Measurements from ENCODE around the gene CDRT15. TPM values are rescaled to one million over a fixed set of nuclear protein-coding genes. Genes with fewer than 3 reads are reported as not detected.
"Not testable (repeated sequence)": the region's sequence is repeated elsewhere in the genome, so short reads cannot be mapped to it uniquely, and the experiment has no call there.

CDRT15 gene
- polyA plus RNA-seq (2011; rRNA removed) (not detected in 2 replicates), polyA minus RNA-seq (2011; rRNA and poly(A)+ RNA removed) (not detected in 2 replicates)

GRCh38 chr17:14236762-14237161 is at the start of gene CDRT15:
Gene CDRT15 (minus strand): TSS chr17:14236862. CDS start chr17:14236833, 29 bp downstream.
- CTCF ChIA-PET; POLR2A ChIA-PET; H3K27me3 ChIP-seq (ENCODE audit: control insufficient read depth, insufficient read depth, low read length); H3K9me3 ChIP-seq (ENCODE audit: control insufficient read depth, insufficient read depth, low read length); H3K27ac ChIP-seq (ENCODE audit: low read depth, low read length); H3K4me3 ChIP-seq (ENCODE audit: low read depth, low read length); DNase-seq (ENCODE audit: low read depth, low spot score): not testable (repeated sequence)

GRCh38 chr17:14282726-14283125 is 46.1 kb upstream of the CDRT15 start:
- ChIA-PET CTCF (no interaction called here), POLR2A (no interaction called here)
- H3K9me3 ChIP-seq (ENCODE audit: control insufficient read depth, insufficient read depth, low read length), result no peaks in the 10 kb centered on the region
- no peak overlapping the region for H3K4me3 ChIP-seq (ENCODE audit: low read depth, low read length)
- no peak overlapping the region for H3K27ac ChIP-seq (ENCODE audit: low read depth, low read length)
- DNase-seq (ENCODE audit: low read depth, low spot score), result no peak
- H3K27me3 ChIP-seq (ENCODE audit: control insufficient read depth, insufficient read depth, low read length), result peaks cover 12% of the 10 kb centered on the region
- TF ChIP-seq CTCF (IDR thresholded peaks at IDR 0.05; ENCODE audit: low read depth, low read length), result no peak

- ChIA-PET POLR2A (no interaction called here), CTCF (no interaction called here)
- H3K4me3 ChIP-seq (ENCODE audit: low read depth, low read length), result no peak overlapping the region
- peaks cover 18% of the 10 kb centered on the region for H3K27me3 ChIP-seq (ENCODE audit: control insufficient read depth, insufficient read depth, low read length)
- no peak overlapping the region for H3K27ac ChIP-seq (ENCODE audit: low read depth, low read length)
- H3K9me3 ChIP-seq (ENCODE audit: control insufficient read depth, insufficient read depth, low read length), result no peaks in the 10 kb centered on the region
- DNase-seq (ENCODE audit: low read depth, low spot score), result no peak
- TF ChIP-seq CTCF (IDR thresholded peaks at IDR 0.05; ENCODE audit: low read depth, low read length), result no peak
These were observed 44.9 kb upstream of the CDRT15 start for GRCh38 chr17:14281530-14281929.

GRCh38 chr17:14276535-14277250 is 40.0 kb upstream of the CDRT15 start:
- POLR2A ChIA-PET, result no interaction called here
- no peak overlapping the region for H3K4me3 ChIP-seq (ENCODE audit: low read depth, low read length)
- CTCF ChIA-PET, result interaction anchor here (0.6 kb wide), 1 partner anchor 20 kb away, joined by 3 read pairs; no protein-coding TSS in a partner anchor
- TF ChIP-seq CTCF (IDR thresholded peaks at IDR 0.05; ENCODE audit: low read depth, low read length), result no peak
- H3K27ac ChIP-seq (ENCODE audit: low read depth, low read length), result no peak overlapping the region
- no peak for DNase-seq (ENCODE audit: low read depth, low spot score)
- no peaks in the 10 kb centered on the region for H3K9me3 ChIP-seq (ENCODE audit: control insufficient read depth, insufficient read depth, low read length)
- peaks cover 13% of the 10 kb centered on the region for H3K27me3 ChIP-seq (ENCODE audit: control insufficient read depth, insufficient read depth, low read length)

GRCh38 chr17:14270508-14270907 is 33.8 kb upstream of the CDRT15 start:
- no peak for TF ChIP-seq CTCF (IDR thresholded peaks at IDR 0.05; ENCODE audit: low read depth, low read length)
- Histone ChIP-seq H3K27me3 (ENCODE audit: control insufficient read depth, insufficient read depth, low read length) (peaks cover 7% of the 10 kb centered on the region), H3K9me3 (ENCODE audit: control insufficient read depth, insufficient read depth, low read length) (no peaks in the 10 kb centered on the region), H3K4me3 (ENCODE audit: low read depth, low read length) (no peak overlapping the region), H3K27ac (ENCODE audit: low read depth, low read length) (no peak overlapping the region)
- POLR2A ChIA-PET, result no interaction called here
- no peak for DNase-seq (ENCODE audit: low read depth, low spot score)
- CTCF ChIA-PET, result no interaction called here

Measured in AG04450 (cell line).